Aorta (tissue), 5 donors: ENCODE measurements around the gene HSPG2. TPM values are rescaled to one million over a fixed set of nuclear protein-coding genes. Genes with fewer than 3 reads are reported as not detected.
A peak's percentile ranks its signal among the peaks of the same experiment; 100 is the strongest.

ENCODE experiments used
- ATAC-seq: fragments of 200-7000 bp; cut with Tn5 transposase; one replicate; pipeline ENCODE4 v1.9.1; 2022; ENCODE audit warnings: moderate library complexity; ENCODE audit not compliant: low FRiP score
- DNase-seq, 2 donors: peaks; one replicate each; pipeline ENCODE4 v3.0.0-alpha.2; 2020
- H3K27ac ChIP-seq, 2 donors: one replicate each; pipeline ENCODE4 v1.5.1; 2013; ENCODE audit warnings: low read length in 2 of 2, mild to moderate bottlenecking in 2 of 2, moderate library complexity in 2 of 2, control low read depth in 1 of 2, inconsistent platforms in 1 of 2, low read depth in 1 of 2
- H3K27me3 ChIP-seq, 2 donors: one replicate each; pipeline ENCODE4 v1.6.1; 2013; ENCODE audit warnings: control low read depth in 1 of 2, low read length in 1 of 2, mild to moderate bottlenecking in 1 of 2, moderate library complexity in 1 of 2; ENCODE audit not compliant: insufficient read depth in 2 of 2, control insufficient read depth in 1 of 2
- H3K36me3 ChIP-seq, 2 donors: one replicate each; pipeline ENCODE4 v1.6.1; 2013; ENCODE audit warnings: control low read depth in 1 of 2, low read length in 1 of 2, mild to moderate bottlenecking in 1 of 2; ENCODE audit not compliant: insufficient read depth in 2 of 2, control insufficient read depth in 1 of 2
- H3K4me1 ChIP-seq, 2 donors: one replicate each; pipeline ENCODE4 v1.6.1; 2013; ENCODE audit warnings: low read length in 2 of 2, control low read depth in 1 of 2, mild to moderate bottlenecking in 1 of 2, moderate library complexity in 1 of 2; ENCODE audit not compliant: insufficient read depth in 2 of 2, control insufficient read depth in 1 of 2
- H3K4me3 ChIP-seq, 2 donors: one replicate each; pipeline ENCODE4 v1.5.1; 2013; ENCODE audit warnings: low read length in 2 of 2, control low read depth in 1 of 2, mild to moderate bottlenecking in 1 of 2
- H3K9me3 ChIP-seq: one replicate; pipeline ENCODE4 v1.6.1; 2013; ENCODE audit warnings: mild to moderate bottlenecking, low read length; ENCODE audit not compliant: control insufficient read depth
- WGBS, 2 donors: extraction: QIAGEN DNeasy Blood & Tissue Kit; methylation state at CpG; one replicate each; pipeline ENCODE4 v1.1.7; 2013; 5-methylcytosine and 5-hydroxymethylcytosine counted together
- intact Hi-C, 2 donors: fragments of 100-400 bp; cut with DNase I; formaldehyde crosslinking; loops; one replicate each; pipeline versions ENCODE4 v1.14.2 to v1.15.0; 2022
- polyA plus RNA-seq, 2 donors: library from polyadenylated mRNA; stranded (reverse); fragments of 200-250 nt; gene quantifications; one replicate each; pipeline ENCODE4 v1.2.3, GENCODE V29; 2013
- total RNA-seq, 2 donors: library from RNA; stranded (reverse); fragmentation: NEBNext Ultra II Directional; extraction: Animal tissue kit (Norgen Biotek cat#: 25700); gene quantifications; one replicate each; pipeline ENCODE4 v1.2.1, GENCODE V29; 2021
- donor health status: healthy with polysubstance abuse.
- donor health status: Bipolar disorder and iron deficiency.
- donor health status: DM: no; HTN: no; CAD: no.
- donor health status: DM: no; HTN: no; CAD: no.
- donor health status: DM: yes; HTN: yes; CAD: no.

The HSPG2 gene
- total and polyA plus RNA-seq, 4 donors: 49.1 to 1,205 (median 568) TPM

DNA sequence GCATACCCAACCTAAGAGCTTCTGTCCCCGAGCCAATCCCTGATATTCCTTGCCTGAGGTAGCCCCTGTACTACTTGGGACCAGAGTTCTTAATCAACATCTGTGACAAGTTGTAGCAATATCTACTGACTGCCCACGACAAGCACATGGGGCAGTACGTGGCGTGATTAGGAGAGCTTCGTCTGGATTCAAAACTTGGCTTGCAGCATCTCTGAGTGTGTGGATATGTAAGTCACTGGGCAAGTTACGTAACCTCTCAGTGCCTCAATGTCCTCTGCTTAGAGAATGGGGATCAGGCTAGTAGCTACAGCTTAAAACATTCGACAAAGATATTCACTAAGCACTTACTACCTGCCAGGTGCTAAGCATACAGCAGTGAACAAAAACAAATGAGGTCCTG is 5.0 kb downstream of the HSPG2 start:
- Histone ChIP-seq H3K9me3 (no peaks in the 10 kb centered on the region), H3K4me1 (no peaks in the 10 kb centered on the region), H3K36me3 (peaks cover 0 to 2% of the 10 kb centered on the region in 2 donors), H3K27ac (peak overlapping the region; percentile 89 to 97), H3K27me3 (no peaks in the 10 kb centered on the region), H3K4me3 (no peak overlapping the region)
- WGBS, 2 donors: 9 to 14% methylated on average over 7 of the region's 7 CpGs
- intact Hi-C loops: no loop called here
- DNase-seq: peak in 1 of 2 donors; percentile 58
- peak; percentile 53 for ATAC-seq

DNA sequence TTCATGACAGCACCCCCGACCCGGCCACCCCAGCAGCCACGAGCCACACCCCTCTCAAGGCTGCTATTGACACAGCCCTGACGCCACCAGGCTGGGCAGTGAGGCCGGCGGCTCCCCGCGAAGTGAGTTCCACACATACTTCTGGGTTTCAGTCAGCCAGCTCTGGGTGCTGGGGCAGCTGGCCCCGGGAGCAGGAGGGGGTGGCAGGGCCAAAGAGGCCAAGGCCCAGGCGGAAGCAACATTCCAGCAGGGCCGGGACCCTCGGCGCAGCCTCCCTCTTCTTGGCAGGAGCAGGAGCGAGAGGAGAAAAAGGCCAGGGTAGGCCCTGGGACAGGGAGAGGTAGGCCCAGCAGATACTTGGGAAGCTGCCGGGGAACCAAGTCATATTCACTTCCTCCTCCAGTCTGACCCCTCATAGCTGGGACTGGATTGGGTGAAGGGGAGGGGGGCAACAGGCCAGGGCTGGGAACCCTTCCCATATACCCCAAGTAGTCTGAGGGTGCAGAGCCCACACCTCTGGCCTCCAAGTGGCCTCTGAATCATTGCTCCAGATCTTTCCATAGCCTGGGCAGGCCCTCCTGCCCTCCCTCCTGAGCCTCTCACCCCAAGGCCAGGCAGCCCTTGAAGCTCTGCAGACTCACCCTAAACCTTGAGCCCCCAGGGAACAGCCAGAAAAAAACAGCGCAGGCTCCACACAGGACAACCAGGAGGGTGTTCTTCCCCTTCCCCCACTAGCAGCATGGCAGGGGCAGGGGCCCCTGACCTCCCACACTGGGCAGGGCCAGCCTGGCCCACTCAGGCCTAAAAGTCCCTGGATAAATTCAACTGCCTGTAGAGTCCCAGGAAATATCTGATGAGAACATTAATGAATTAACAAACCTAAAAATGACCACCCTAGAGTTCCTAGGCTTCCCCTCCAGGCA is 5.7 kb downstream of the HSPG2 start:
- intact Hi-C loops: no loop called here
- no peaks in the 10 kb centered on the region for H3K27me3 ChIP-seq
- H3K9me3 ChIP-seq: no peaks in the 10 kb centered on the region
- H3K27ac ChIP-seq: peak overlapping the region; percentile 89 to 99
- ATAC-seq: peak; percentile 61
- peak; percentile 90 to 97 for DNase-seq
- H3K36me3 ChIP-seq: peaks cover 0 to 2% of the 10 kb centered on the region in 2 donors
- H3K4me3 ChIP-seq: no peak overlapping the region
- H3K4me1 ChIP-seq: no peaks in the 10 kb centered on the region
- 1 to 4% methylated on average over 15 to 16 of the region's 16 CpGs for WGBS, 2 donors

DNA sequence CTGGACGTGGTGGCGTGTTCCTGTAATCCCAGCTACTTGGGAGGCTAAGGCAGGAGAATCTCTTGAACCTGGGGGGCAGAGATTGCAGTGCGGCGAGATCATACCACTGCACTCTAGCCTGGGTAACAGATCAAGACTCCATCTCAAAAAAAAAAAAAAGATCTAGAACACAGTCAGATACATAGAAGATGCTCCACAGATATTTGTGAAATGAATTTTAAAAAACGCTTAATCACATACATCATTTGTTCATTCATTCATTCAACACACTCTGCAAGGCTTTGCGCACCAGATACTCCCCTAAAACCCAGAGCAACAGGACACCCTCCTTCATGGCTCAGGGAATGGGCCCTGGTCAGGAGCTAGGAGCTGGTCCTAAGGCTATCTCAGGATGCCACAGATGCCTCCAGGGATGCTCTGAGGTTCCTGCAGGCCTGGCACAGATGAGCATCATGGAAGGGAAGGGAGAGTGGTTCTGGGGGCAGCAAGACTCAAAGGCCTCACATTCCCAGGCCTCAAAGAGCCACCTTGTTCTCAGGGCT is 6.4 kb downstream of the HSPG2 start:
- DNase-seq: no peak
- Histone ChIP-seq H3K9me3 (no peaks in the 10 kb centered on the region), H3K36me3 (peaks cover 0 to 2% of the 10 kb centered on the region in 2 donors), H3K4me3 (no peak overlapping the region), H3K27me3 (no peaks in the 10 kb centered on the region), H3K27ac (peak overlapping the region in 1 of 2 donors; percentile 99), H3K4me1 (peaks cover 3% of the 10 kb centered on the region in 2 donors)
- ATAC-seq: no peak
- intact Hi-C loops: no loop called here
- WGBS, 2 donors: 75 to 78% methylated on average over 6 of the region's 6 CpGs

DNA sequence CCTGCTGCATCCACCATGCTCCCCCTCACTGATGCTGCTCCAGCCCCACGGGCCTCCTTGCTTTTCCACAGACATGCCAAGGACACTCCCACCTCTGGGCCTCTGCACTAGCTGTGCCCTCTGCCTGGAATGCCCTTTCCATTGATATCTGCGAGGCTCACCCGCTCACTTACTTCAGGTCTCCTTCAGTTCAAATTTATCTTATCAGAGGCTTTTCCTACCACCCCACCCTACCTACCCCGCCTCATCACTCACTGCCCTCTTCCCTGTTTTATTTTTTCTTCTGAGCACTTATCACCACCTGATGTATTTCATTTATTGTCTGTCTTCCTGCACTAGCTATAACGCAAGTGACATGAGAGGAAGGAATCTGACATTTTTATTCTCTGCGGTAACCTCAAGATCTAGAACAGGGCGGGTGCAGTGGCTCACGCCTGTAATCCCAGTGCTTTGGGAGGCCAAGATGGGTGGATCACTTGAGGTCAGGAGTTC is 7.0 kb downstream of the HSPG2 start:
- WGBS, 2 donors: 46% methylated on average over 8 of the region's 8 CpGs
- DNase-seq (peak in 1 of 2 donors; percentile 50), ATAC-seq (no peak)
- intact Hi-C loops: no loop called here
- H3K27me3 ChIP-seq: no peaks in the 10 kb centered on the region
- H3K27ac ChIP-seq: peak overlapping the region; percentile 69 to 79
- H3K9me3 ChIP-seq: no peaks in the 10 kb centered on the region
- H3K36me3 ChIP-seq: peaks cover 0 to 2% of the 10 kb centered on the region in 2 donors
- no peak overlapping the region for H3K4me3 ChIP-seq
- peaks cover 3 to 8% of the 10 kb centered on the region in 2 donors for H3K4me1 ChIP-seq

DNA sequence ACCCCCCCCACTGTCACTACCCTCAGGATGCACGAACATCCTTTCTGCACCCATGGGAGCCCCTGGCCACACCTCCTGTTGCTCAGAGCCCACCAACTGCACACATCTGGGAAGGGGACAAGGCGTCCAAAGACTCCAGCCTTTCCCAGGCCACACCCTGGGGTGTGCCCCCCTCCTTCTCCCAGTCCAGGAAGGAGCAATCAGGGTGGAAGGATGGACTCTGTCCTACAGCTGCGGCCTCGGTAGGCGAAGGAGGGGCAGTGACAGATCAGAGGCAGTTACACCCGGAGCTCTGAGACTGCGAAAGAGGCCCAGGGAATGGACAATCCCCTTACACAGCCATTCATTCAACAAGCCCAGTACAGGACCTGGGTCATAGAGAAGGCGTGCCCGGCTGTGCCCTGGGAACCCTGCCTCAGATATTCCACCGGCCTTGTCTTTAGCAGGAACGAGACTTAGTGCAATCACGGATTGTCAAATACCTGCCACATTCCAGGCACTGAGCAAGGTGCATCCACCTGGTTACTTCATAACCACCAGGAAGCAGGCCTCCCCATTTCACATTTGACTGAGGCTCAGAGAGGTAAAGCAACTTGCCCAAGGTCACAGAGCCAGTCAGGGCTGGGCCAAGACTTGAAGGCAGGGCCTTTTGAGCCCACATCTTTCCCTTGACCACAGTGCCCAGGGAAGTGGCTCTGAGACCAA is 9.4 kb downstream of the HSPG2 start:
- H3K27ac ChIP-seq: peak overlapping the region; percentile 89 to 95
- no peak overlapping the region for H3K4me3 ChIP-seq
- 21 to 30% methylated on average over 12 of the region's 12 CpGs for WGBS, 2 donors
- DNase-seq (peak; percentile 70 to 84), ATAC-seq (peak; percentile 61)
- intact Hi-C loops: no loop called here
- H3K4me1 ChIP-seq: peaks cover 6 to 9% of the 10 kb centered on the region in 2 donors
- H3K9me3 ChIP-seq: no peaks in the 10 kb centered on the region
- peaks cover 0 to 2% of the 10 kb centered on the region in 2 donors for H3K36me3 ChIP-seq
- no peaks in the 10 kb centered on the region for H3K27me3 ChIP-seq

DNA sequence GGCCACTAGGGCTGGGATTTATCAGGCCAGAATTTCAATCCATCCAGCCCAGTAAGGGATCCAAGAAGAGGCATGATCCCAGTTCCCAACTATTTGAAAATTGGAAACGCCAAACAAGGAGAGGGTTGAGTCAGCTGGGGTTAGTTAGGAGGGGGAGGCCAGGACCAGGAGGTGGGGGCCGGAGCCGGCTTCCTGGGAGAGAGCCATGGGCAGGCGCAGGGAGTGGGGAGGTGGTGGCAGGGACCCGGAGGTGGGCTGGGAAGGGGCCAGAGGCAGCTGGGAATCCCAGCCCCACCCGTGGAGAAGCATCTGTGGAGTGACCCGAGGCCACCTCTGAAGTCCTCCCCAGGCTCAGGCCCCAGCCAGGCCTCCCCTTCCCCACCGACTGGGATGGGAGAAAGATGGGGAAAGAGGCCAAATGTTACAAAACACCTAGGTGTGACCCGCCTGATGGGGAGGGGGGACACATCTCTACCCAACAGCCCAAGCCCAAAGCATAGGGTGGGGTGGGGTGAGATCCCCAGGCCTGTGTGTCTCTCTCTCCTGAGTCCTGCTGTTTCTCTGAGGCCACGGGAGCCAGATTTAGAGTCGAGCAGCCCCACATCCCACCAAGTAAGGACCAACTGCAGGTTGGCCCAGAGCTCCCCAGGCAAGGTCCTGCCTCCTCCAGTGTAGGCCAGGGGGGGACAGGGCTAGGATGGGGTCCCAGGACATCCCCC is 10.1 kb downstream of the HSPG2 start:
- Histone ChIP-seq H3K4me3 (no peak overlapping the region), H3K27me3 (no peaks in the 10 kb centered on the region), H3K36me3 (peaks cover 0 to 2% of the 10 kb centered on the region in 2 donors), H3K9me3 (no peaks in the 10 kb centered on the region), H3K27ac (peak overlapping the region; percentile 89 to 95), H3K4me1 (peaks cover 6 to 9% of the 10 kb centered on the region in 2 donors)
- intact Hi-C loops: no loop called here
- ATAC-seq (peak; percentile 66), DNase-seq (peak; percentile 86 to 92)
- WGBS, 2 donors: 0 to 5% methylated on average over 9 to 11 of the region's 11 CpGs

DNA sequence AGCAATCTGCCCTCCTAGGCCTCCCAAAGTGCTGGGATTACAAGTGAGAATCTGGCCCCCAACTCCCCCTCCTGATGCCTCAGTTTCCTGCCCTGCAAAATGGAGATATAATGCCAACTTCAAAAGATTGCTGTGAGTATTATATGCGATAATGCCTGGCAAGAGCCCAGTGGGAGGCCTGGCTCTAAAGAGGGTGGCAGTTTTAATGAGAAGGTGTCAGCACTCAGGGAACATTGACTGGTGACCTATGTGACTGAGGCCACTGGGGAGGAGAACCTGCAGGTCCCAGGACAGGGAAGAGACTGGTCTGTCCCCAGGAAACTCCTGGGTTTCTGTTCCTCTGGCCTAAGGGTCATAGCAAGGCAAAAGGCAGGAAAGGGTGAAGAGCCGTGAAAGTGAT is 11.0 kb downstream of the HSPG2 start:
- Histone ChIP-seq H3K27ac (peak overlapping the region; percentile 96 to 99), H3K4me3 (no peak overlapping the region), H3K36me3 (peaks cover 0 to 2% of the 10 kb centered on the region in 2 donors), H3K9me3 (no peaks in the 10 kb centered on the region), H3K27me3 (no peaks in the 10 kb centered on the region), H3K4me1 (peaks cover 9 to 10% of the 10 kb centered on the region in 2 donors)
- no peak for ATAC-seq
- 58 to 64% methylated on average over 2 of the region's 2 CpGs for WGBS, 2 donors
- intact Hi-C loops: no loop called here
- DNase-seq: no peak

DNA sequence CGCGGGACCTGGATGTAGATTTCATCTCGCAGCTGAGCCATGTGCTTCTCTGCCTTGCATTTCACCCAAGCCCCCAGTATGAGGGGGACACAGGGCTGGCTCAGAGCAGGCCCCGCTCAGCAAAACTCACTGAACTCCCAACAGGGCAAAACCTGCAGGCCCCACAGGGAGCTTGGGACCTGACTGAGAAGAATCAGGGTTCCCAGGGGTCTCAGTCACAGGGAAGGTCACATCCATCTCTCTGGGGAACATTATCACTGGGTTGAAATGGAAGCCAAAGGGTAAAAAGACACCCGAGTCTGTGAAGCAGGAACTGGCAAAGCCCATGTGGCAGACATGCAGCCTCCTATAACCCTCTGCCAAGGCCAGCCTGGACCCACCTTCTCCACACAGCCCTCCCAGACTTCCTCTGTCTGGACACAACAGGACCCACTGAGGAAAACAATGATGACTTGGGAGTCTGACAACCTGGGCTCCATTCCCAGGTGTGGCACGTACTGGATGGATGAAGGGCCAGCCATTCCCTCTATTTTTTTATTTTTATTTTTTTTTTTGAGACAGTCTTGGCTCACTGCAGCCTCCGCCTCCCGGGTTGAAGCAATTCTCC is 11.7 kb downstream of the HSPG2 start:
- no peak for ATAC-seq
- Histone ChIP-seq H3K9me3 (no peaks in the 10 kb centered on the region), H3K27ac (peak overlapping the region; percentile 97 to 99), H3K27me3 (no peaks in the 10 kb centered on the region), H3K36me3 (peaks cover 0 to 2% of the 10 kb centered on the region in 2 donors), H3K4me1 (peaks cover 9 to 11% of the 10 kb centered on the region in 2 donors), H3K4me3 (no peak overlapping the region)
- intact Hi-C loops: no loop called here
- peak in 1 of 2 donors; percentile 63 for DNase-seq
- WGBS, 2 donors: 11 to 20% methylated on average over 8 of the region's 8 CpGs
